ENCODE measurements around the gene ZBTB24.

DNA sequence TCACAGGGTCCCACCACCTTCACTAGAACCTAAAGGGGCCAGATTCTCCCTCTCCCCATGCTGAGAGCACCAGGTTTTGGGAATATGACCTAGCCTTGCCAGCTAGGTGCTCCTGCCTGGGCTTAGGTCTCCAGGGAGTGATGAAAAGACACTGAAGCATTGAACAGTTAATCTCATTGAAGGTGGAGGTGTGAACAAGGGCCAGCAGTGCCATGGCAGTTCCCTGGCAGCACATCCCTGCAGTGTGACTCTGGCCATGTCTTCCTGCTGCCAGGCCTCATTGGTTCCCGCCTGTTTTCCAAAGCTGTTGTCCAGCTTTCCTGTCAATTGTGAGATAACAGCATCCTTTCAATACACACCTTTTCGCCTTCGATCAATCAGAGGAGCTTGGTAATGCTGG, 53.5 kb downstream of the ZBTB24 start:
- TF ChIP-seq SIN3A (IDR thresholded peaks at IDR 0.05; ENCODE audit: borderline replicate concordance, insufficient read depth, low read depth, low read length) (no peak), TCF7L2 (IDR thresholded peaks at IDR 0.05; ENCODE audit: low read depth, low read length) (no peak), POLR2AphosphoS5 (IDR thresholded peaks at IDR 0.05; ENCODE audit: low read depth, low read length) (no peak)
- TF ChIP-seq, protein P1, sequence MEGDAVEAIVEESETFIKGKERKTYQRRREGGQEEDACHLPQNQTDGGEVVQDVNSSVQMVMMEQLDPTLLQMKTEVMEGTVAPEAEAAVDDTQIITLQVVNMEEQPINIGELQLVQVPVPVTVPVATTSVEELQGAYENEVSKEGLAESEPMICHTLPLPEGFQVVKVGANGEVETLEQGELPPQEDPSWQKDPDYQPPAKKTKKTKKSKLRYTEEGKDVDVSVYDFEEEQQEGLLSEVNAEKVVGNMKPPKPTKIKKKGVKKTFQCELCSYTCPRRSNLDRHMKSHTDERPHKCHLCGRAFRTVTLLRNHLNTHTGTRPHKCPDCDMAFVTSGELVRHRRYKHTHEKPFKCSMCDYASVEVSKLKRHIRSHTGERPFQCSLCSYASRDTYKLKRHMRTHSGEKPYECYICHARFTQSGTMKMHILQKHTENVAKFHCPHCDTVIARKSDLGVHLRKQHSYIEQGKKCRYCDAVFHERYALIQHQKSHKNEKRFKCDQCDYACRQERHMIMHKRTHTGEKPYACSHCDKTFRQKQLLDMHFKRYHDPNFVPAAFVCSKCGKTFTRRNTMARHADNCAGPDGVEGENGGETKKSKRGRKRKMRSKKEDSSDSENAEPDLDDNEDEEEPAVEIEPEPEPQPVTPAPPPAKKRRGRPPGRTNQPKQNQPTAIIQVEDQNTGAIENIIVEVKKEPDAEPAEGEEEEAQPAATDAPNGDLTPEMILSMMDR (IDR thresholded peaks at IDR 0.05): no peak

Data from Panc1 (cell line).